Upper lobe of right lung (tissue), 1 donor: ENCODE data around the gene ARL4D. TPM values are rescaled to one million over a fixed set of nuclear protein-coding genes. Genes with fewer than 3 reads are reported as not detected.

Source experiments
- ATAC-seq: fragments of 200-7000 bp; cut with Tn5 transposase; one replicate; pipeline ENCODE4 v1.9.1; 2020; ENCODE audit warnings: mild to moderate bottlenecking, moderate library complexity
- DNase-seq: peaks from one replicate; pipeline ENCODE4 v3.0.0-alpha.2; 2020
- H3K27ac ChIP-seq: fragments of 200-600 bp; one replicate; pipeline ENCODE4 v1.8.0; 2022
- H3K27me3 ChIP-seq: fragments of 200-600 bp; one replicate; pipeline ENCODE4 v1.8.0; 2022; ENCODE audit warnings: mild to moderate bottlenecking
- H3K36me3 ChIP-seq: fragments of 200-600 bp; one replicate; pipeline ENCODE4 v1.8.0; 2022
- H3K4me1 ChIP-seq: fragments of 200-600 bp; one replicate; pipeline ENCODE4 v1.8.0; 2022
- H3K4me3 ChIP-seq: fragments of 200-600 bp; one replicate; pipeline ENCODE4 v1.8.0; 2022; ENCODE audit warnings: mild to moderate bottlenecking
- H3K9me3 ChIP-seq: fragments of 200-600 bp; one replicate; pipeline ENCODE4 v1.8.0; 2022
- CTCF ChIP-seq: fragments of 200-600 bp; IDR thresholded peaks from one replicate; pipeline ENCODE4 v1.8.0; 2022; ENCODE audit warnings: antibody characterized with exemption
- intact Hi-C: fragments of 100-400 bp; cut with DNase I; formaldehyde crosslinking; loops from one replicate; pipeline ENCODE4 v1.11.0; 2022
- total RNA-seq: library from RNA; stranded (reverse); fragmentation: NEBNext Ultra II Directional; extraction: Animal tissue kit (Norgen Biotek cat#: 25700); gene quantifications from one replicate; pipeline ENCODE4 v1.2.1, GENCODE V29; 2021
- donor health status: DM: no; HTN: yes; CAD: no; lungs with severe emphysema.

Gene ARL4D
- total RNA-seq, 1 donor from 2014 or later = 18.5 TPM

DNA sequence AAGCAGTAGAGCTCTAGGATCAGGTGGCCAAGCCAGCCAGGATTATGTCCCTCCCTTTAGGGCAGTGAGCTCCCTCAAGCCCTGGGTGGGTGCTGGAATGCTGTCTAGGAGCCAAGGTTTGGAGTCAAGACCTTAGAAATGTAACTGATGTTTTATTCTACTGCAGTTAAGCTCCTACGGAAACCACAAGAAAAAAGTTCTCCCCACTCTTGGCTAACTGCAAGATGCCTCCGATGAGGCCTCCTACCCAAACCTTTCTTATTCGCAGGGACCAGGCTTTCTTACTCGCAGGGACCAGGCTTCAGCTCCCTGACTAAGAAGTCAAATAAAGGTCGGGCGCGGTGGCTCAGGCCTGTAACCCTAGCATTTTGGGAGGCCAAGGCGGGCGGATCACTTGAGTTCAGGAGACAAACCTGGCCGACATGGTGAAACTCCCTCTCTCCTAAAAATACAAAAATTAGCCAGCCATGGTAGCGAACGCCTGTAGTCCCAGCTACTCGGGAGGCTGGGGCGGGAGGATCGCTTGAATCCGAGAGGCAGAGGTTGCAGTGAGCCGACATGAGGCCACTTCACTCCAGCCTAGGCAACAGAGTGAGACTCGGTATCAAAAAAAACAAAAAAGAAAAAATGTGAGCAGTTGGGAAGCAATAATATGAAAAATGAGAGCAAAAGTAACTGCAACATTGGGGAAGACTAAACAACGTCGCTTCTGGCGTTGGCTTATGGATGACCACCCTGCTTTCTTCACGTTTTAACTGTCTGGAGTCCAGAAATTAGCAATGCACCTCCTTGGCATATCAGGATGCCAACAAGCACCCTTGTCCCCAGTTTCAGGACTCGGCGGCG, 31.7 kb upstream of the ARL4D start:
- Histone ChIP-seq H3K36me3 (no peaks in the 10 kb centered on the region), H3K4me3 (peak overlapping the region; percentile 59), H3K27me3 (no peaks in the 10 kb centered on the region), H3K27ac (peak overlapping the region; percentile 100), H3K9me3 (no peaks in the 10 kb centered on the region), H3K4me1 (peaks cover 19% of the 10 kb centered on the region)
- intact Hi-C loops = no loop called here
- TF ChIP-seq CTCF = no peak
- DNase-seq = no peak
- no peak for ATAC-seq

- intact Hi-C loops = no loop called here
- Histone ChIP-seq H3K27me3 (no peaks in the 10 kb centered on the region), H3K9me3 (no peaks in the 10 kb centered on the region), H3K27ac (peak overlapping the region; percentile 100), H3K4me3 (peak overlapping the region; percentile 59), H3K36me3 (no peaks in the 10 kb centered on the region), H3K4me1 (peaks cover 17% of the 10 kb centered on the region)
- DNase-seq (no peak), ATAC-seq (no peak)
- no peak for TF ChIP-seq CTCF
Observed at GRCh38 chr17:43367737-43368242, 31.0 kb upstream of the ARL4D start.

DNA sequence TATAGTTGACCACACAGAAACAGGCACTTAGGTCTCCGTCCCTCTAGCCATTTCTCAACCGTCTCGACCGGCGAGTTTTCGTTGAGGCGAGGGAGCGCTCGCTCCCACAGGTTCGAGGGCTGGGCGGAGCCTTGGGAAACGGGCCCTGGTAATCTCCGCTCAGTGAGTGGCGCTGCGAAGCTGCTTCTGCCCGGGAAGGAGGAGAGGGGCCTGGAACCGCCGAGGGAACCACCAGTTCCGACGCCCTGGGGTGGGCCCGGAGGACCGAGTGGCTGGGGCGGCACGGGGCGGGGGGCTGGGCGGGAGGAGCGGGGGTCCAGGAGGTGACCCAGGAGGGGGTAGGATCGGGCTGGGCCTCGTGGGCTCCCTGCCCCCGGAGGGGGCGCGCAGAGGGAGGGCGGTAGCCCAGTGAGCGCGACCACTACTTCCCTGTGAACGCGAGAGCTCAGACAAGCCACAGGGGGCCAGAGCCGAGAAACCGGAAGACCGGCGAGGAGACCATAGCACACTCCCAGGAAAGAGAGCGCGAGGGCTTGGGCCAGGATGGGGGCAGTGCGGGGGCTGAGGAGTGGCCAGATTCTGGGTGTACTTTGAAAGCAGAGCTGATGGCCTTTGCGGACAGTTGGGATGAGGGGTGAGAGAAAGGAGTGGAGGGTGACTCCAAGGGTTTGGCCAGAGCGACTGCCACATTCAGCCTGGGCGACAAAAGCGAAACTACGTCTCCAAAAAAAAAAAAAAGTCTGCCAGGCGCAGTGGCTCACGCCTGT, 29.9 kb upstream of the ARL4D start:
- Histone ChIP-seq H3K4me3 (peak overlapping the region; percentile 59), H3K4me1 (peaks cover 17% of the 10 kb centered on the region), H3K27ac (peak overlapping the region; percentile 100), H3K27me3 (no peaks in the 10 kb centered on the region), H3K36me3 (no peaks in the 10 kb centered on the region), H3K9me3 (no peaks in the 10 kb centered on the region)
- TF ChIP-seq CTCF = no peak
- intact Hi-C loops = no loop called here
- peak; percentile 94 for DNase-seq
- peak; percentile 91 for ATAC-seq

DNA sequence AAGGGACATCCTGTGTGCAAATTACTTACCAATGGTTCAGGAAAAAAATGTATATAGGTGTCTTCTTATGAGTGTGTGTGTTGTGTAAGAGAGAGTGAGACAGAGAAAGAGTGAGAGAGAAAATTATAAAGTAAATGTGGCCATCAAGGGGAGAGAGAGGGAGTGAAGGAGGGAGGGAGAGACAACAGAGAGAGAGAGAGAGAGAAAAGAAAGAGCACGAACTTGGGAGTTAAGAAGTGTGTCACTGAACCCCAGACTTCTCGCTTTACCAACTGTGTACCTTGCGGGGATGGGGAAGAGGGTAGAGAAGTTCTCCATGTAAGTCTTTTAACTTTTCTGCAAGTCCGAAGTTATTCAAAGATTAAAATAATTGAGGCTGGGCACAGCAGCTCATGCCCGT, 28.8 kb upstream of the ARL4D start:
- Histone ChIP-seq H3K4me3 (peak overlapping the region; percentile 59), H3K27me3 (no peaks in the 10 kb centered on the region), H3K27ac (peak overlapping the region; percentile 100), H3K36me3 (no peaks in the 10 kb centered on the region), H3K4me1 (peaks cover 17% of the 10 kb centered on the region), H3K9me3 (no peaks in the 10 kb centered on the region)
- DNase-seq = no peak
- no peak for TF ChIP-seq CTCF
- no peak for ATAC-seq
- intact Hi-C loops = no loop called here

GRCh38 chr17:43371227-43371821, 27.5 kb upstream of the ARL4D start:
- intact Hi-C loops = no loop called here
- Histone ChIP-seq H3K36me3 (no peaks in the 10 kb centered on the region), H3K27ac (no peak overlapping the region), H3K4me3 (no peak overlapping the region), H3K9me3 (no peaks in the 10 kb centered on the region), H3K27me3 (no peaks in the 10 kb centered on the region), H3K4me1 (peaks cover 17% of the 10 kb centered on the region)
- no peak for TF ChIP-seq CTCF
- DNase-seq (no peak), ATAC-seq (no peak)
